ENCODE measurements around the gene BCAR1.

GRCh38 chr16:75209944-75210343 lies 41.5 kb downstream of the BCAR1 start:
- TF ChIP-seq CTCF (IDR thresholded peaks at IDR 0.05) (no peak), POLR2AphosphoS5 (IDR thresholded peaks at IDR 0.05; ENCODE audit: insufficient read depth in 1 of 2, low read depth in 1 of 2) (no peak), POLR2A (IDR thresholded peaks at IDR 0.05) (no peak)
